ENCODE measurements around the gene SP100.
A peak's percentile ranks its signal among the peaks of the same experiment; 100 is the strongest.
"Not testable (repeated sequence)": the region's sequence is repeated elsewhere in the genome, so short reads cannot be mapped to it uniquely, and the experiment has no call there.

Gene SP100

DNA sequence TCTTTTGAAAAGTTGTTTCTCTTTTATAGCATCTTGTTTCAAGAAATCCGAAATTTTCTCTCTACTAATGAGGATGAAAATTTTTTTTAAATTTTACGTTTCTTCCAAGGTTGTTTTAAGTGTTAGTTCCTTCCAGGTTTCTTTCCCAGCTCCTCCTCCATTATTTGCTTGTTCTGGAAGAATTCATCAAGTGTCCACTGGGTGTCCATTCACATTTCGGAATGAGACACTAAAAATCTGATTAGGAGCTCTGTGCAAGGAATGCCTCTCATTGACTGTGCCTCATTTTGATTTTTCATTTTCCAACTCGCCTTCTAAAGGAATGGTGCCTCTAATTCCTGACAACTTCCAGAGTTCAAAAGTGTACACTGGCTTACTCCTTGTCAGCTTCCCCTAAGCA is 6.1 kb downstream of the SP100 start:
- no peak for DNase-seq

DNA sequence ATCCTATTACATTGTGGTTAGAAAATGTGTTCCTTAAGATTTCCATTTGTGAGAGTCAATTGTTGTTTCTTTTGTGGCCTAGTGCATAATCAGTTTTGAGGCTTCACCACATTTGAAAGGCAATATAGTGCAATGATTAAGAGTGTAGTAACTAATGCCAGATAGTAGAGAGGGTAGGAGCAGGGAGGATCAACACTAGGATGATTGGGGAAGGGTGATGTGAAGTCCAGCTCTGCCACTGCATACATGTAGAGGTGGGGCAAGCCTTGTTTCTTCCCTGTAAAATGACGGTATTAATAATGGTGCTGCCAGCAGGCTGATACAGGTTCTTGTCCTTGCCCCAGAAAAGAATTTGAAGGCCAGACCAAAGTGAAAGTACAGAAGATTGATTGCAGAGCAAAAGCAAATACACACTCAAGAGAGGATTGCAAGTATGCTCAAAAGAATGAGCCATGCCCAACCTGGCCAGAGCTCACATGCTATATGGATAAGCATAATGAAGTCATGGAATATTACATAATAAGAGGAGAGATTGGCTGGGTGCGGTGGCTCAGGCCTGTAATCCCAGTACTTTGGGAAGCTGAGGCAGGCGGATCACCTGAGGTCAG is 8.0 kb downstream of the SP100 start:
- DNase-seq = no peak

DNA sequence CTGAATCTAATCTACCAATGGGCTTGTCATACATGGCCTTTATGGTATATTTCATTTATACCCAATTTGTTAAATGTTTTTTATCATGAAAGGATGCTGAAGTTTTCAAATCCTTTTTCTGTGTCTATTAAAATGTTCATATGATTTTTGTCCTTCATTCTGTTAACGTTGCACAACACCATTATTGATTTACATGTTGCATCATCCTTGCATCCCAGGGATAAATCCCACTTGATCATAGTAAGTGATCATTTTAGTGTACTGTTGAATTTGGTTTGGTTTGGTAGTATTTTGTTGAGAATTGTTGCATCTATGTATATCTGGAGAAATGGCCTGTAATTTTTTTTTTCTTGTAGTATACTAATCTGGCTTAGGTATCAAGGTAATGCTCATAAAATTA is 9.4 kb downstream of the SP100 start:
- DNase-seq = no peak

DNA sequence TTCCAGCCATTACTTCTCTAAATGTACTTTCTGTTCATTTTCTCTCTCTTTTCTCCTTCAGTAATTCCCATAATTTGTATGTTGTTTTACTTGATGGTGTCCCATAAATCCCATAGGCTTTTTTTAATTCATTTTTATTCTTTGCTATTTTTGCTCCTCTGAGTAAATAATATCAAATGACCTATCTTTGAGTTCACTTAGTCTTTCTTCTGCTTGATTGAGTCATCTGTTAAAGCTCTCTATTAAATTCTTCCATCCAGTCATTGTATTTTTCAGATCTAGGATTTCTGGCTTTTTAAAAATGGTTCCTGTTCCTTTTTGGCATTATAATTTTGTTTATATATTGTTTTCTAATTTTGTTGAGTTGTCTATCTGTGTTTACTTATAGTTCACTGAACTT is 13.5 kb downstream of the SP100 start:
- DNase-seq = no peak

DNA sequence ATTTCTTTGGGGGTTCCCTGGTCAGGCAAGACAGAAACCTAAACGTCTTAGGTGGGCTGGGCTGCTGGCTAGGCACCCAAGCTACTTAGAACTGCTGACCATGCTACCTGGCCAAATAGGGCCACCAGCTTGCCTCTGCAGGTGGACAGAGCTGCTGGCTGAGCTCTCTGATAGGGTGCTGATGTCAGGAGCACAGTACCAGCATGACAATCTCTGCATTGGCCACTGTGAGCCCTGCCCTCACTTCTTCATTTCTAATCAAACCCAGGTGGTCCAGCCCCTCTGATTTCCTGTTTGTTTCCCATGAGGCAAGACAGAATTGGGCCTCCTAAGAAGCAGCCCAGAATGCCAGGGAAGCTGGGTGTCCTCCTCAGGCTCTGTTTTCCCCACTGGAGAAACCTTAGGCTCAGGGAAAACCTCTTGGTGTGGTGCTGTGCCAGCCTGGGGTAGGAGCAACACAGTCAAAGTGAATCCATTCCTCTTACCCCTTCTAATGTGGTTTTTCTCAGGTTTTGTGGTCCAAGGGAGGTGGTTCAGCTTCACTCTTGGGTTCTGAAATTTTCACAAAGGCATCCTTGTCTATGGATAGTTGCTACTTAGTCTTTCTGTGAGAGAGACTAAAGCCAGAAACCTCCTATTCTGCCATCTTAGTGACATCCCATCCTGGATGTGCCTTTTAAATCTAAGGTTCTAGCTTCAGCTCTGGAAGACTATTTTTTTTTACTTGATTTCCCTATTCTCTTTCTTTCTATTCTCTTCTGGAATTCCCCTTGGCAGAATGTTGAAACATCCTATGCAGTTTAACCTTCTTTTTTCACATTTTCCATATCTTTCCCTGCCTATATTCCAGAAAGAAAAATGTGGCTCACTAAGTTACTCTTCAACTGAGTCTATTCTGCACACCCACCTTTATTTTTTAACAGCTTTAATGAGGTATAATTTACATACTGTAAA is 15.2 kb downstream of the SP100 start:
- no peak for DNase-seq

DNA sequence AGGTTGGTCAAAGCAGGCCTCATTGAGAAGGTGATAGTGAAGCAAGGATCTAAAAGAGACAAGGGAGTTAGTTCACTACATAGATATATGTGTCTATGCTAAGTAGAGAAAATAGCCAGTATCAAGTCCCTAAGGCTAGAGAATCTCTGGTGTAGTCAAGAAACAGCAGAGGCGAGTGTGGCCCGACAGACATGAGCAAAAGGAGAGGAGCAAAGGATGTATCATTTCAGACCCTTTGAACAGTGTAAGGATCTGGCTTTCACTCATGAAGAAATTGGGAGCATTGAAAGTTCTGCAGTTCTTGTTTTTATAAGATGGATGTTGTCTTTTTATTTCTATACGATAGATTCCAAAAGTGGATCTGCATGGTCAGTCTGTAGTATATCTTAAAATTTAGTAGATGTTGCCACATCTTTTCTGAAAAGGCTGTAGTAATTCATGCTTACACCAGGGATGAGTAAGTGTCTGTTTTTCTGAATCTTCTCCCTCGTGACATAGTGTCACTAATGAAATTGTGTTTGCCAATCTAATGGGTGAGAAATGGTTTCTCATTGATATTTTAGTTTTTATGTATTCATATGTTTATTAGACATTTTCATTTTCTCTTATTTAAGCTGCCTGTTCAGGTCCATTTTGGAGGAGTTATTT is 18.8 kb downstream of the SP100 start:
- DNase-seq = no peak

DNA sequence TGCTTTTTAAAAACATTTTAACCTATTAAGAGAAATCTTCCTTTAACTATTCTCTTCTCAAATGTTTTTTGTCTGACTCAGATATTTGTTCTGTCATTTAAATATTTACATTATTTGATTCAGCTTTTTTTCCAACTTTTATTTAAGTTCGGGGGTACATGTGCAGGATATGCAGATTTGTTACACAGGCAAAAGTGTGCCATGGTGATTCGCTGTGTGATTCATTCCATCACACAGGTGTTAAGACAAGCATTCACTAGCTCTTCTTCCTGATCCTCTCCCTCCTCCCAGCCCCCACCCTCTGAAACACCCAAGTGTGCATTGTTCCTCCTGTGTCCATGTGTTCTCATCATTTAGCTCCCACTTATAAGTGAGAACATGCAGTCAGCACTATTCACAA is 19.4 kb downstream of the SP100 start:
- DNase-seq = no peak

DNA sequence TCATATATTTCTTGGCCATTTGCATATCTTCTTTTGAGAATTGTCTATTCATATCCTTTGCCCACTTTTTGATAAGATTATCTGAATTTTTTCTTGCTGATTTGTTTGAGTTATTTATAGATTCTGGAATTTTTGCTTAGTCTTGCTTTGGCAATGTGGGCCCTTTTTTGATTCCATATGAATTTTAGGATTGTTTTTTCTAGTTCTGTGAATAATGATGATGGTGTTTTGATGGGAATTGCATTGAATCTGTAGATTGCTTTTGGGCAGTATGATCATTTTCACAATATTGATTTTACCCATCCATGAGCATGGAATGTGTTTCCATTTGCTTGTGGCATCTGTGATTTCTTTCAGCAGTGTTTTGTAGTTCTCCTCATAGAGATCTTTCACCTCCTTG is 23.1 kb downstream of the SP100 start:
- DNase-seq = not testable (repeated sequence)

DNA sequence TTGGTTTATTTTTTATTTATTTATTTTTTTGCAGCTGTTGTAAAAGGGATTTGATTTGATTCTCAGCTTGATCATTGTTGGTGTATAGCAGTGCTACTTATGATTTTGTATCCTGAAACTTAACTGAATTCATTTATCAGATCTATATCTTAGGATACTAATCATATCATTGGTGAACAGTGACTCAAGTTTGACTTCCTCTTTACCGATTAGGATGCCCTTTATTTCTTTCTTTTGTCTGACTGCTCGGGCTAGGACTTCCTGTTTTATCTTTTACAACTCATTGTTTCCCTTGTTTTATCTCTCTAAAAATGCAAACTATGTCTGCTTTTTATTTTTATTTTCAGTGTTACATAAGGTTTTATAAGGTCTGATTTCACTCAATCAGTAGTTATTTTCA is 23.6 kb downstream of the SP100 start:
- DNase-seq = no peak

DNA sequence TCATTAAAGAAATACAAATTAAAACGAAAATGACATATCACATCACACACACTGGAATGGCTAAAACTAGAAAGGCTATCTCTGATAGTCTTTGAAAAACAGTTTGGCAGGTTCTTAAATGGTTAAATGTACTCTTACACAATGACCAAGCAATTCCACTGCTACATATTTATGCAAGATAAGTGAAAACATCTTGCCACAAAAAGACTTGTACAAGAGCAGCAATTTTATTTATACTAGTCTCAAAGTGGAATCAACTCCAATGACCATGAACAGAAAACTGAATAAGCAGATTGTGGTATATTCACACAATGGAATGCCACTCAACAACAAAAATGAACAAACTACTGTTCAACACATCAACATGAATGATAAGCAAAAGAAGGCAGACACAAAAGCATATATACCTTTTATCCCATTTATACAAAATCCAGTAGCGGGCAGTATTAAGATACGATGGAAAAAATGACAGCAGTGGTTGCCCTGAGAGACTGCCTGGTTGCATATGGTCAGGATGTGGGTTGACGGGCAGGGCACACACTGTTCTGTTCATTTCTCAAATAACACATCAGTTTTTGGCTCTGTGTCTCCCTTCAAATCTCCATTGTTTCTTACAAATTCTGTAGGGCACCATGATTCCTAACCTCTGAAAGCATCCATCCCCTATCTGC is 25.4 kb downstream of the SP100 start:
- peak; percentile 49 for DNase-seq

DNA sequence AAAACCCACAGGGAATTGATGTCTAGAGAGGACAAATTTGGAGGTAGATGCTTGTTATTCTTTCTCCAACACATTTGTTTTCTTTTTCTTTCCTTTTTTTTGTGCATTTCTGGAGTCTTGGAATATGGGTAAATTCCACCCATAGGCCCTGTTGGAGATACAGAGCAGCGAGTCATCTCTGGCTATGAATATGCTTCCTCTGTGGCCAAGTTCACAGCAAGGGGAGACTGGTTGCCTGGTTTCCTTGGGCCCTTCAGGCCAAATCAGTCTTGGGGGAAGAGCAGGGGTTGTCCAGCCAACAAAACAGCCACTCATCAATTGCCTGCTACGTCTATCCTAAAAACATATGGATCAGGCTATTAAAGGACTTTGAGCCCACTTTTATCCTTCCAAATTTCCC is 27.5 kb downstream of the SP100 start:
- no peak for DNase-seq

DNA sequence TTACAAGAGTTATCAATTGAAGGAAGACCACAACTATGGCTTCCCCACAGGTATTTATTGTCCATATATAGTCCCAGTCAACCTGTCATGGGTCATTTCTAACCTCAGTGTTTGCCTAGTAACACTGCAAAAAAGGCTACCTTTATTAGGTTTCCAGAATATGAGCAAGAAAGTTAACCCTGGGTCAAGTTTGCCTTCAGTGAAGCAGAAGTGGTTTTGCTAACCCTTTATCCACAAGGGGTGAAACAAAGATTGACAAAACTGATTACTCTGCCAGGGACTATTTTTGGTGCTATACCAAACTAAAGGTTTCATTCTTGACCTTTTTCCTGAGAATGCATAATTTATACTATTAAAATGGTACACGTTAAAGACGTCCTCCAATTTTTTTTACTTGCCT is 28.8 kb downstream of the SP100 start:
- DNase-seq = no peak

DNA sequence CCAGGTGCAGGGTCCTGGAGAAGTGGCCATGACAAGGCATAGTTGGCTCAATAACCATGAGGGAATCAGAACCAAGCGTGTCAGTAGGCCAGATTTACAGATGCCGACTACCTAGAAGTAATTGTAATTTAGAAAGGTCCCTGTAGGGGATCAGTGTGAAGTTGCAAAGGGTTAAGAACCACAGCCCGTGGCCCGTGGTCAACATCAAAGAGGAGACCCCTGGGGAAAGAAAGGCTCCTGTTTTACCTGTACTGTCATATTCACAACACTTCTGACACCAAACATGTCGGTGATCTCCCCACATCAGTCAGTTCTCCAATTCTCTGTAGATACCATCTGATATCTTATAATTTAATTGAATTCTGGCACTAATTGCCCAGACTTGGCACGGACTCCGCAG is 31.0 kb downstream of the SP100 start:
- DNase-seq = peak; percentile 17

DNA sequence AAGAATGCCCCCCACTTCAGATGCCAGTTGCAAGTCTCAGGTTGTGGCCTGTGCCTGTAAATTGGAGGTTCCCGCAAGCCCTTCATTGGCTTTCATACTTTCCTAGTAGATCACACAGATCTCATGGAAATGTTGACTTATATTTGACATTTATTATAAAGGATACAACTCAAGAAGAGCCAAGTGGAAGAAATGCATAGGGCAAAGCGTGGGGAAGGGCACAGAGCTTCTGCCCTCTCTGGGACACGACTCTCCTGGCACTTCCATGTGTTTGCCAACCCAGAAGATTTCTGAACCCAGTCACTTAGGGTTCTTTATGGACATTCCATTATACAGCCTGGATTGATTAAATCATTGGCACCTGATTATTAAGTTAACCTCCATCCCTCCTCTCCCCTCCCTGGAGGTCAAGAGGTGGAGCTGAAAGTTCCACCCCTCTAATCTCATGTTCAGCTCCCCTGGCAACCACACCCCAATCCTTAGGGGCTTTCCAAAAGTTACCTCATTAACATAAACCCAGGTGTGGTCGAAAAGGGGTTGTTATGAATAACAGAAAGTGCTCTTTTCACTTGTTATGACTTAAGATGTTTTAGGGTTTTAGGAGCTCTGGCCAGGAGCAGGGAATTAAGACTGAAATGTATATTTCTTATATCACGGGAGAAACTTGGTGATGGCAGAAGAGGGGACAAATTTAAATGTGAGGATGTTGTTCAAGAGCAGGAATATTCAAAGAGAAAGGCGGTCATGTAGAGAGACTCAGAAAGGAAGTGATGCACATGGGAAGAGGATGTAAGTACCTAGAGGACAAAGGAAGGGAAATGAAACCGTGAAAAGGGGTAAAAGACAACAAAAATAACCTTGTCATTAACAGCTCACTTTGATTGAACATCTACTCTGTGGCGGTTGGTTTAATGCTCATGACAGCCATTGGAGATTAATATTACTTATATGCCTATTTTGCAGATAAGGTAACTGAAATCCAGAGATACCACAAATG is 31.8 kb downstream of the SP100 start:
- peak; percentile 50 for DNase-seq

DNA sequence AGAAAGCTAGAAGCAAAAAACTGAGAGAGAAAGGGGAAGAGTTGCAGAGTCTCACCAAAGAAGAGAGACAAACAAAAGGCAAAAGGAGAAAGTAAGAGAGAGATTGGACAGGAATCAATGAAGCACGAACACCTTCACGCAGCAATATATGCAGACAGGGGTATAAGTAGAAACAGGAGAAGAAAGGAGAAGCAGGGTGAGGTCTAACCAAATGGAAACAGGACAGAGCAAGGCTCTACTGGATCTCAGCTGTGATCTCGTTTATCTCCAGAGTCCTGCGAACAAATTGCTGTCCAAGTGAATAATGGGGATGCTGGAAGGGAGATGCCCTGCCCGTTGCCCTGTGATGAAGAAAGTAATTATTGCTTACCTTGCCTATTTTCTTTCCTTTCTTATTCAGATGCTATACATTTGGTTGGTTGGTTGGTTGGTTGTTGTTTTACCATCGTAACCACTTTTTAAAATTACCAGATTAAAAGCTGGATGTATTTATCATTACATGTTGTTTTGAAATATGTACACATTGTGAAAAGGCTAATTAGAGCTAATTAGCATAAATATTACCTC is 34.0 kb downstream of the SP100 start:
- no peak for DNase-seq

DNA sequence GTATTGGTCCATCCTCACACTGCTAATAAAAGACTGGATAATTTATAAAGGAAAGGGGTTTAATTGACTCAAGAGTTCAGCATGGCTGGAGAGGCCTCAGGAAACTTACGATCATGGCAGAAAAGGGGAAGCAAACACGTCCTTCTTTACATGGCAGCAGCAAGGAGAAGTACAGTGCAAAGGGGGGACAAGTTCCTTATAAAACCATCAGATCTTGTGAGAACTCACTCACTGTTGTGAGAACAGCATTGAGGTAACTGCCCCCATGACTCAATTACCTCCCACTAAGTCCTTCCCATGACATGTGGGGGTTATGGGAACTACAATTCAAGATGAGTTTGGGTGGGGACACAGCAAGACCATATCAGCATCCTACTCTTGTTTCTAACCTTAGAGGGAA is 37.0 kb downstream of the SP100 start:
- no peak for DNase-seq

DNA sequence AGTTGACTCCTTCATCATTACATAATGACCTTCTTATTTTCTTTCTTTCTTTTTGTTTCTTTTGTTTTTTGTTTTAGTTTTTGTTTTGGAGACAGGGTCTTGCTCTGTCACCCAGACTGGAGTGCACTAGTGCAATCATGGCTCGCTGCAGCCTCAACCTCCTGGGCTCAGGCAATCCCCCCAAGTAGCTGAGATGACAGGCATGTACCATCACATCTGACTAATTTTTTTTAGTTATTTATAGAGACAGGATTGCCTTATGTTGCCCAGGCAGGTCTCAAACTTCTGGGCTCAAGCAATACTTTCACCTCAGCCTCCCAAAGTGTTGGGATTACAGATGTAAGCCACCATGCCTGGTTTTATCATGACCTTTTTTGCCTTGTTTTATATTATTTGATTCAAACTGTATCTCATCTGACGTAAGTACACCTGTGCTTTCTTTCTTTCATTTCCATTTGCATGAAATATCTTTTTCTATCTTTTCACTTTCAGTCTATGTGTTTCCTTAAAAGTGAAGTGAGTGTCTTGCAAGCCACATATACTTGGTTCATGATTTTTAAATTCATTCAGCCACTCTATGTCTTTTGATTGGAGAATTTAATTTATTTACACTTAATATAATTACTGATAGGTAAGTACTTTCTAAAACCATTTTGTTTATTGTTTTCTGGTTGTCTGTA is 39.1 kb downstream of the SP100 start:
- no peak for DNase-seq

DNA sequence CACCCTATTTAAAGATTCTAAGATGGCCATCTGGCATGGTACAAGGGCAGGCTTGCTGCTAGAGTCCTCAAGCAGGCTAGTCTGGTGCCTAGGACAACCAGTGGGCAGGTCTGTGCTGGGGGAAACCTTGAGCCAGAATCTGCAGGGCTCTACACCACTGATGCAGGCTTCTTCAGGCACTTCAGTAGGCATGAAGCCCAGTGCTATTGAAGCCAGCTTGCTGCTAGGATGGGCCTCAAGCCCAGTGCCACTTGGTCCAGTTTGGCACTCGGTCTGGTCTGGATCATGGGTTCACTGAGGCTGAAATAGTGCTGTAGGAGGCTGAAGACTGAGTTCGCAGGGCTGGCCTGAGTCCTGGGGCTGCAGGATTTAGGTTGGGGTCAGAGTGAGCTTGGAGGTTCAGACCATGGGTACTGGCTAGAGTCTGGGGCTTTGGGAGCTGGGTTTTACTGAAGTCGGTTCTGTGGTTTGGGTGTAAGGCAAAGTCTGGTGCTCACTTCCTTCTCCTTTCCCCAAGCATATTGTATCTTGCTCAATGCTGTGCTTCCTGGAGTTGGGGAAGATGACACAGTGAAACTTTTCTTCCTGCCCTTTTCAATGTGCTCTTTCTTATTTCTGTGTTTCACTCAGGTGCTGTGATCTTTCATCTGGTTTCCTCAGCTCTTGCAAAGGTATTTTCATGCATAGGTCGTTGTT is 41.2 kb downstream of the SP100 start:
- no peak for DNase-seq

DNA sequence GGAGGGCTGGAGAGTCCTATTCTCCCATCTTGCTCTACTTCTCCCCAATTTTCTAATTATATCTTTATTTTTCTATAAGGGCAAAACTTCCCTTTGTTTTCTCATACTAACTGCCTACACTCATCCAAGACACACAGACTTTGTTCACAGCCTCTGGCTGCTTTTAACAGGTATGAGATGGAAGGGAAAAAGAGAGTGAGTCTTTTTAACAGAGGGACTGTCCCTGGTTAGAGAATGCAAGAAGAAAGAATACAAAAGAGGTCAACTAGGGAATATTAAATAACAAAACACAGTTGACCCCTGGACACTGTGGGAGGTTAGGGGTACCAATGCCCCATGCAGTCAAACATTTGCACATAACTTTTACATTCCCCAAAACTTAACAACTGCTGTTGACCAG is 41.8 kb downstream of the SP100 start:
- no peak for DNase-seq

DNA sequence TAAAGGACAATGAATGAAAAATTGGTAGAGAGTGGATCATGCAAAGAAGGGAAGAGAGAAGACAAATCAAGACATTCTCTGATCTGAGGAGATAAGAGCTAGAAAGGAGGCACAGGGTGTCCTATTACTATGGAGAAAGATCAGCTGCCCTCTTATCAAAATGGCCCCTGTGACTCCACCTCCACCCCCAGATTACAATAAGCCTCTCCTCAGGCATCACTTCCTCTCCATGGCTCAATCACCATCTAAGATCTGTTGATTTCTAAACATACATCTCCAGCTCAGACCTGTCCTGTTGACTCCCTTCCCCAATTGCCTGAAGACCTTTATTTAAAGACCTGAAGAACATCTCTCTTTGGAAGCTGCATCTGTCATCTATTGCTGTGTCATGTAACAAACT is 43.2 kb downstream of the SP100 start:
- no peak for DNase-seq

DNA sequence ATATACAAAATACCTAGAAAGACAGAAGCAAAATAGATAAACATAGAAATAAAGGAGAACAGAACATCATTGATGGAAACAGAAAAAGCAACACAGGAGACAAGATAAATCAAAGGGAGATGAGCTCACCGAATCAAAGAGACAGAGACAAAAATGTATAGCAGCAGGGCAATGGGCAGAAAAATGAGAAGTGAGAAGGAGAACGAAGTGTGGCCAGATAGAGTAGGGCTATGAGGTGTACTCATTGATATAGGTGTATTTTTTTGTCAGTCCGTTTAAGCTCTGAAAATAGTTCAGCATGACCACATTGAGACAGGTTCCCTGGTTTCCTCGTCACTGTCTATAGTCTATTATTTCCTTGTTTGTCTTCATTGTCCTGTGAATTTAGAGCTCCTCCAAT is 55.1 kb downstream of the SP100 start:
- no peak for DNase-seq
